Psoas muscle (tissue), 8 donors: ENCODE results near the gene WWC1. TPM values are rescaled to one million over a fixed set of nuclear protein-coding genes. Genes with fewer than 3 reads are reported as not detected.

Experiments used
- ATAC-seq, 4 donors: fragments of 200-7000 bp; cut with Tn5 transposase; one replicate each; pipeline ENCODE4 v1.9.1; 2020; ENCODE audit warnings: moderate library complexity in 3 of 4, mild to moderate bottlenecking in 2 of 4
- DNase-seq, 2 donors: peaks; one replicate each; pipeline ENCODE4 v3.0.0-alpha.2; 2020
- H3K27ac ChIP-seq: fragments of 200-600 bp; one replicate; pipeline ENCODE4 v1.8.0; 2022
- H3K27me3 ChIP-seq, 3 donors: fragments of 200-600 bp in 1 of 3; one replicate each; pipeline versions ENCODE4 v1.6.1 to v1.8.0; 2013 to 2022; ENCODE audit warnings: low read length in 2 of 3, mild to moderate bottlenecking in 2 of 3, moderate library complexity in 1 of 3; ENCODE audit not compliant: insufficient read depth in 3 of 3
- H3K36me3 ChIP-seq, 2 donors: fragments of 200-600 bp in 1 of 2; one replicate each; pipeline versions ENCODE4 v1.6.1 to v1.8.0; 2013 to 2022; ENCODE audit warnings: low read depth in 1 of 2, mild to moderate bottlenecking in 1 of 2, moderate library complexity in 1 of 2; ENCODE audit not compliant: insufficient read depth in 1 of 2
- H3K4me1 ChIP-seq: fragments of 200-600 bp; one replicate; pipeline ENCODE4 v1.8.0; 2022
- H3K4me3 ChIP-seq: fragments of 200-600 bp; one replicate; pipeline ENCODE4 v1.8.0; 2022; ENCODE audit warnings: mild to moderate bottlenecking
- H3K9me3 ChIP-seq: fragments of 200-600 bp; one replicate; pipeline ENCODE4 v1.8.0; 2022
- WGBS, 3 donors: extraction: QIAGEN DNeasy Blood & Tissue Kit; methylation state at CpG; one replicate each; pipeline versions ENCODE4 v1.1.6 to v1.1.7; 2013; 5-methylcytosine and 5-hydroxymethylcytosine counted together
- intact Hi-C, 2 donors: fragments of 100-400 bp; cut with DNase I; formaldehyde crosslinking; loops; one replicate each; pipeline versions ENCODE4 v1.11.0 to v1.14.2; 2022
- polyA plus RNA-seq, 3 donors: library from polyadenylated mRNA; stranded (reverse); fragments of 200-250 nt; gene quantifications; one replicate each; pipeline ENCODE4 v1.2.3, GENCODE V29; 2013
- total RNA-seq, 4 donors: library from RNA; stranded (reverse); fragmentation: NEBNext Ultra II Directional in 2 of 4; extraction: Animal tissue kit (Norgen Biotek cat#: 25700) in 2 of 4; gene quantifications; one replicate each; pipeline versions ENCODE4 v1.2.1 to v1.2.4, GENCODE V29; 2021 to 2023
- TF ChIP-seq, protein P1 (sequence below): fragments of 200-600 bp; IDR thresholded peaks from one replicate; pipeline ENCODE4 v1.8.0; 2022; ENCODE audit warnings: antibody characterized with exemption
- donor health status: healthy with polysubstance abuse.
- donor health status: DM: no; HTN: no; CAD: no; lungs with moderate emphysema.
- donor health status: Bipolar disorder and iron deficiency.
- donor health status: healthy.
- donor health status: DM: yes; HTN: yes; CAD: no.
- donor health status: DM: no; HTN: no; CAD: no.
- donor health status: DM: no; HTN: no; CAD: no.
- donor health status: DM: yes; HTN: yes; CAD: no.

WWC1 gene
- total and polyA plus RNA-seq, 7 donors: 0.03 to 0.25 (median 0.08) TPM; not detected in 3

DNA sequence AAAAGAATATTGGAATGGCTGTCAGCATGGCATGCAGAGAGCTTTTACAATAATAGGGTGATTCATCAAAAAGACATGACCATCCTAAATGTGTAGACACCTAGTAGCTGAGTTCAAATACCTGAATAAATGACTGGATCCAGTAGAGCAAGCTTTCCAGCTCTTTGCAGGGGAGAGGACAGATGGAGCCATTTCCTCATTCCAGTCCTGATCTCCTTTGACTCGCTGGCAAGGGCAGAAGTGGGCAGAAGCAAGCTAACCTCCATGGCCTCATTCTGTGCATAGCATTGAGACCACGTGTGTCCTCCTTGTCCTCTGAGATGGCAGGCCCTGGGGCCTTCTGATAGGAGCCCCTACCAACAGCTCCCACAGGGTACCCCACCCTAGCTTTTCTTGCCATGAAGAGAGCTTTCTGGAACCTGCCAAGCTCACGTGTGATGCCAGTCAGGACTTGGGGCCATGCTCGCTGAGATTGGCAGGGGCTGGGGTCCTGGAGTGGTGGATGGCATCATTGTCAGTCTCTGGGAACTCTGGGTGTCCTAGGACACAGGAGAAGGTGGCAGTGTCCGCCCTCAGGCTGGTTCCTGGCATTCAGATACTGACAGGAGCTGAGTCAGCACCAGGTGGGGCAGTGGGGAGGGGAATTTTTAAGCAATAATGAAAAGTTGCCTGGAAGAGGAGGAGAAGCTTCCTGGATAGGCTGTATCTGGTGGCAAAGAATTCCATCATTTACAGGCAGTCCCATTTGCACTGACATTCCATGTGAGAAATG, 33.6 kb downstream of the WWC1 start:
- 62 to 64% (median 63%) methylated on average over 5 of the region's 5 CpGs for WGBS, 3 donors
- no peak for ATAC-seq

GRCh38 chr5:168327019-168327421, 35.6 kb downstream of the WWC1 start:
- Histone ChIP-seq H3K9me3 (no peaks in the 10 kb centered on the region), H3K27me3 (peaks cover 0 to 11% (median 0%) of the 10 kb centered on the region in 3 donors), H3K4me3 (no peak overlapping the region), H3K4me1 (no peaks in the 10 kb centered on the region), H3K27ac (no peak overlapping the region), H3K36me3 (no peaks in the 10 kb centered on the region)
- WGBS, 3 donors: 82 to 90% (median 86%) methylated on average over 3 of the region's 3 CpGs
- TF ChIP-seq, protein P1, sequence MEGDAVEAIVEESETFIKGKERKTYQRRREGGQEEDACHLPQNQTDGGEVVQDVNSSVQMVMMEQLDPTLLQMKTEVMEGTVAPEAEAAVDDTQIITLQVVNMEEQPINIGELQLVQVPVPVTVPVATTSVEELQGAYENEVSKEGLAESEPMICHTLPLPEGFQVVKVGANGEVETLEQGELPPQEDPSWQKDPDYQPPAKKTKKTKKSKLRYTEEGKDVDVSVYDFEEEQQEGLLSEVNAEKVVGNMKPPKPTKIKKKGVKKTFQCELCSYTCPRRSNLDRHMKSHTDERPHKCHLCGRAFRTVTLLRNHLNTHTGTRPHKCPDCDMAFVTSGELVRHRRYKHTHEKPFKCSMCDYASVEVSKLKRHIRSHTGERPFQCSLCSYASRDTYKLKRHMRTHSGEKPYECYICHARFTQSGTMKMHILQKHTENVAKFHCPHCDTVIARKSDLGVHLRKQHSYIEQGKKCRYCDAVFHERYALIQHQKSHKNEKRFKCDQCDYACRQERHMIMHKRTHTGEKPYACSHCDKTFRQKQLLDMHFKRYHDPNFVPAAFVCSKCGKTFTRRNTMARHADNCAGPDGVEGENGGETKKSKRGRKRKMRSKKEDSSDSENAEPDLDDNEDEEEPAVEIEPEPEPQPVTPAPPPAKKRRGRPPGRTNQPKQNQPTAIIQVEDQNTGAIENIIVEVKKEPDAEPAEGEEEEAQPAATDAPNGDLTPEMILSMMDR: no peak
- ATAC-seq (no peak), DNase-seq (no peak)
- intact Hi-C loops: no loop called here

More for the DNA sequence above, 33.6 kb downstream of the WWC1 start:
- TF ChIP-seq, protein P1: no peak
- no peak overlapping the region for H3K4me3 ChIP-seq
- peaks cover 0 to 4% (median 0%) of the 10 kb centered on the region in 3 donors for H3K27me3 ChIP-seq
- no peaks in the 10 kb centered on the region for H3K4me1 ChIP-seq
- H3K9me3 ChIP-seq: no peaks in the 10 kb centered on the region
- H3K27ac ChIP-seq: no peak overlapping the region
- intact Hi-C loops: no loop called here
- no peak for DNase-seq
- no peaks in the 10 kb centered on the region for H3K36me3 ChIP-seq

- H3K27me3 ChIP-seq: peaks cover 0 to 11% (median 0%) of the 10 kb centered on the region in 3 donors
- TF ChIP-seq, protein P1: no peak
- no peaks in the 10 kb centered on the region for H3K36me3 ChIP-seq
- intact Hi-C loops: no loop called here
- H3K27ac ChIP-seq: no peak overlapping the region
- DNase-seq: no peak
- no peaks in the 10 kb centered on the region for H3K9me3 ChIP-seq
- no peak for ATAC-seq
- no peaks in the 10 kb centered on the region for H3K4me1 ChIP-seq
- no peak overlapping the region for H3K4me3 ChIP-seq
- 63 to 73% (median 67%) methylated on average over 2 of the region's 2 CpGs for WGBS, 3 donors
Measured at GRCh38 chr5:168327451-168327850, 36.0 kb downstream of the WWC1 start.

- Histone ChIP-seq H3K27ac (no peak overlapping the region), H3K4me1 (no peaks in the 10 kb centered on the region), H3K4me3 (no peak overlapping the region), H3K9me3 (no peaks in the 10 kb centered on the region), H3K36me3 (no peaks in the 10 kb centered on the region), H3K27me3 (peaks cover 0 to 11% (median 0%) of the 10 kb centered on the region in 3 donors)
- 68 to 70% (median 70%) methylated on average over 4 of the region's 4 CpGs for WGBS, 3 donors
- ATAC-seq (no peak), DNase-seq (no peak)
- intact Hi-C loops: no loop called here
- TF ChIP-seq, protein P1: no peak
Measured at GRCh38 chr5:168327994-168328393, 36.5 kb downstream of the WWC1 start.
